ENCODE data around the gene SH2D4B.

SH2D4B gene

DNA sequence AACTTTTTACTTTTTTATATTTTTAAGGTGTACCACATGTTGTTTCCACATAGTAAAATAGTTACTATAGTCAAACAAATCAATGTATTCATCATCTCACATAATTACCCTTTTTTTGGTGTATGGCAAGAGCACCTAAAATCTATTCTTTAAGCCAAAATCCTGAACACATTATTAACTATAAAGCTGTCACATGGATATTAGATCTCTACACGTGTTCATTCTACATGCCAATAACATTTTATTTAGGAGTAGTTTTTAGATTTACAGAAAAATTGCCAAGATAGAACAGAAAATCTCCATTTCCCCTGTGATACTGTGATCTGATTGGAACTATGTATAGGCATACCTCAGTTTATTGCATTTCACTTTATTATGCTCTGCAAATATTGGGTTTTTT is 137.1 kb downstream of the SH2D4B start:
- no peak overlapping the region for H3K4me3 ChIP-seq (ENCODE audit: low read depth, low read length)

DNA sequence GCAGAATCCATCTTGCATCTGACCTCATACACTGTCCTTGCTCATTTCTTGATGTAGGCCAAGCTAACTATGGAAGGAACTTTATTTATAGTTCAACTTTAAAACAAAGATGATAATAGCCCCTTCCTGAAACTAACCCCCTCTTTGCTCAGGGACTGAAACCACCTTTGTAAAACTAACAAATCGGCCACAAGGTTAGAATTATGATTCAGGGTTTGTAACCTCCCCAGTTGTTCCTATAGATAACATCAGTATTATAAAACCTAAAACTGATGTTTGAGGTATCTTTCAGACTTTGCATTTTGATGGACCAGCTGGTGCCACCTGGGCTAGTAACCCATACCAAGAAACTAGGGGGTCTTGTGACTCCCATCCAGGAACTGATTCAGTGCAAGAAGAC is 143.4 kb downstream of the SH2D4B start:
- no peak overlapping the region for H3K4me3 ChIP-seq (ENCODE audit: low read depth, low read length)

DNA sequence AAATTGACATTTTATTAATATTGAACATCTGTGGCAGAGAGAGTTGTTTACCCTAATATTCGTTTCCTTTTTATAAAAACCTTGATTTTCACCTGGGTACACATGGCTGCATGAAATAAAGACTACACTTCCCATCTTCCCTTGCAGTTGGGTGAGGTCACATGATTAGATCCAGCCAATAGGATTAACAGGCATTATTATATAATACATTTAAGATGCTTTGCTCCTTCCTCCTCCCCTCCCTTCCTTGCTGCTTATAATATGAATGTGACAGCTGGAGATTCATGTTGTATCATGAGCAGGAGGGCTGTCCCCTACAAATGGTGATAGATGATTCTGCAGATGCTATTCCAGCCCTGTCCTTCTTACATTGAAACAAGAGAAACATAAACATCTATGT is 146.6 kb downstream of the SH2D4B start:
- H3K4me3 ChIP-seq (ENCODE audit: low read depth, low read length): no peak overlapping the region

DNA sequence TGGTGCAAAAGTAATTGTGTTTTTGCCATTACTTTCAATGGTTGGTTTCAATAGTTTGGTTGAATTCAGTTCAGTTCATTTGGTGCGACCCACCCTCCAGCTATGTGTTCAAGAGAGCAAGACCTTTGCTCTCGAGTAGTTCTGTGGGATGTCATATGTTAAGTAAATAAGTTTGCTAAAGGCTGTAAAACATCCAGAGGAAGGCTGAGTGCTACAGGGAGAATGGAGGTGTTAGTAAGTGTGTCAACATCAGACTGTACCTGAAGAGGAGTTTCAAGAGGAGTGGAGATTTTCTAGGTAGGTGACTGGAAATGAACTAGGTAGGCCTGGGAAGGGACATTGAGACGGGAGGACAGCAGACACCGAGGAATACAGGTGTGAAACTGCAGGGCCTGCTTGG is 147.7 kb downstream of the SH2D4B start:
- H3K4me3 ChIP-seq (ENCODE audit: low read depth, low read length): no peak overlapping the region

DNA sequence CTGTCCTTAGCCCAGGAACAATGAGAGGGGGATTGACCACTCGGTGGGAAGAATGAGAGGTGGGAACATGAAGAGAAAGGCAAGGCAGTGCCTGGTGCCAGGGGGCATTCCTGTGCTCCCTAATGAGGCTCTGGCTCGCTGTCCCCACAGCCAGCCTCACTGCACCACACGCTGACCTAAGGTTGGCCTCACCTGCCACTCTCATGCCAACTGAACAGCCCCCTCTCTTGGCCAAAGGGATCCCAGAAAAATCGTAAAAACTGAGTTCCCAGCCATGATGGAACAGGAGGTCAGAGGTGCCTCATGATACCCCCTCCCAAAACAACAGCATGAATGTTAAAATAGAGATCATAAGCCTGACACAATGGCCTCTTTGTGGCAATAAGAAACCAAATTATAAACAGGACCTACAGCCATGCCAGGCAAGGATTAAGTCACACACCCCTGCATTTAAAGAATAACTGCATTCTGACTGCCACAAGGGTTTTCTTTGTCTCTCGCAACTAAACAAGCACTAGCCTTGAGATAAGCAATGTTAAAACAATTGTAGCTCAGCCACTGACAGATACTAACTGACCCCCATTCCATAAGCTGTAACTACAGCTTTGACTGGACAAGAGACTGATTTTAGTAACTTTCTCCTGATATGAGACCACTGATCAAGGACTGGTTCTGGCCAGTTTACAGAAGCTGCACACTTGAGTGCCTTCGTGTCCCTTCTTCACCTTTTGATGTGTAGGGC is 149.2 kb downstream of the SH2D4B start:
- H3K4me3 ChIP-seq (ENCODE audit: low read depth, low read length): no peak overlapping the region

DNA sequence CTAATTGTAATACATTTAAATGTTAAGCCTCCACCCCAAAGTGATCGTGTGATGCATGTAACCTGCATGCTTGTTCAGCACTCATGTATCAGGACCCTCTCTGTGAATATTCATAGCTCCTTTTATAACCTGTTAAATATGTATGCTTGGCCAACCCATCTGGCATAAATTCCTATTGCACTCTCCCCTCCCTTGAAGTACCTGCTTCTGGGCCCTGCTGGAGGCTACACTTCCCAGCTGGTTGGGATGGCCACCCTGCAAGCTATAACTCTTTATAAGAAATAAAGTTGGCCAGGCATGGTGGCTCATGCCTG is 149.7 kb downstream of the SH2D4B start:
- H3K4me3 ChIP-seq (ENCODE audit: low read depth, low read length): no peak overlapping the region

DNA sequence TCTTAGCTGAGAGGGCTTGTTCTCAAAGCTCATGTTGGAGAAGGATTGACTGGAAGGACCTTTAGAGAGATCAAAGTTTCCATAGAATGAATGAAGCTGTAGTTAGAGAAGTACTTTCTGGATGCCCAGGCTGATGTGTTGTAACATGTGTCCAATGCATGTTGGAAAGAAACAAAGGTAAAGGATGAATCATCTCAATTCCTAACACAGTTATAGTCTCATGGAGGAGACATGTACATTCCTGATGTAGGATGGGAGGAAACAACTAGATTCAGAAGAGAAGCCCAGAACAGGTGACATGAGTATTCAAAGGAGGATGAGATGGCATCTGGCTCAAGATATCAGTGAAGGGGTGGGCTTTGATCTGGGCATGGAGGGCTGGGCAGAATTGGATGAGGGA is 152.7 kb downstream of the SH2D4B start:
- no peak overlapping the region for H3K4me3 ChIP-seq (ENCODE audit: low read depth, low read length)

DNA sequence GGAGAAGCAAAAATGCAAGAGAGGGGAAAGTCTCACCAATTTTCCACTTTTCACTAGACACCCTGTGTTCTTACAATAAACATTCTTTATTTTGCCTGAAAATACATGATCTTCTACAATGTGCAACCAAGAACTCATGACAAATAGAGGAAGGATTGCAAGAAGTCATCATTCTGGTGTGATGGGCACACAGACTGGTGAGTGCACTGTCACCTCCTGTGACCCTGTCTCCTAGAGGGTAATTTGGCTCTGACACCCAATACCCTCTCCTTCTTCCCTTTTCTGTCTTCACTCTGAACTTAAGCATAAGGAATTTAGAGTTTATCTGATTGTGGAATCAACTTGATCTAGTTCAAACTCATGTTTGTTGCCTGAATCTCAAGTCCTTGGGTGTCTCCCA is 153.7 kb downstream of the SH2D4B start:
- H3K4me3 ChIP-seq (ENCODE audit: low read depth, low read length): no peak overlapping the region

DNA sequence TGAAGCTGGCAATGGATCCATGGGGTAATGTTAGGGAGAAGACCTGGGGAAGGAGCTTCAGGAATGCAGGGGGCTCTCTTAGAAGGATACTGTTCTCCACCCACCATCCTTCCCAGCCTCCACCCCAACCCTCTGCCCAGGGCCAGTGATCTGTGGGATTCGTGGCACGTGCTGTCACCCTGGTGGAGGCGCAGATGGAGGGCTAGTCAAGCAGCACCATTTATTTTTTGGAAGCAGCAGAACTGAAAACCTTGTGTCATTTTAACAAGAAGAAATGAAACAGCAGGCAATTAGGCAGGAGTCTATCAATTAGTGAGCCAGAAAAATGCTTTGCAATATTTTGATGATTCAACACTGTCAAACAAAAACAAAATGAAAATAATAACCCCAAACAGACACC is 155.9 kb downstream of the SH2D4B start:
- H3K4me3 ChIP-seq (ENCODE audit: low read depth, low read length): no peak overlapping the region

DNA sequence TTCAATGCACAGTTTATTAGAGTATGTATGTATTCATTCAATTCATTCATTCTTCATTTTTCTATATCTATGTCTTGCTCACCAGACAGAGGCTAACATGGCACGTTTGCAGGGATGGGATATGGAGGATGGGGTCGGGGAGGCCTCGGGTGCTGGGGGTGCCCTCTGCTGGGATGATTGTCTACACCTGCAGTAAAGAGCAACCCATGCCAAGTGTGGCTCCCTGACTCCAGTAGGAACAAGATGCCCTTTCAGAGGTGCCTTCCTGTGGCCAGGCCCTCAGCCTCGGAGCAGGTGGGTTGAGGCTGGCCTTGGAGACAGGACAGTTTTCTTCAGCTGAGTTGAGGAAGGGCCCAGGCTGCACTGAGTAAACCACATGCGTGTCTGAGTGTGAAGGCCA is 157.2 kb downstream of the SH2D4B start:
- H3K4me3 ChIP-seq (ENCODE audit: low read depth, low read length): no peak overlapping the region

Measured in iPS-11a (cell line).